Adipocyte (in vitro differentiated cells): Measurements from ENCODE around the gene GABRG3.

Experiments
- DNase-seq: peaks from one replicate; pipeline ENCODE4 v3.0.0-alpha.2; 2015; ENCODE audit warnings: low read depth
- H3K27me3 ChIP-seq: replicated peaks from 2 replicates; pipeline ENCODE4 v1.7.0; 2013; ENCODE audit warnings: mild to moderate bottlenecking, low read length, moderate library complexity; ENCODE audit not compliant: control insufficient read depth, insufficient read depth
- H3K36me3 ChIP-seq: 2 replicates; pipeline ENCODE4 v1.7.0; 2013; ENCODE audit warnings: low read length, mild to moderate bottlenecking, moderate library complexity; ENCODE audit not compliant: control insufficient read depth, insufficient read depth, severe bottlenecking
- H3K4me1 ChIP-seq: 2 replicates; pipeline ENCODE4 v1.7.0; 2013; ENCODE audit warnings: mild to moderate bottlenecking, low read length, moderate library complexity; ENCODE audit not compliant: control insufficient read depth, insufficient read depth
- H3K4me3 ChIP-seq: 2 replicates; pipeline ENCODE4 v1.7.0; 2013; ENCODE audit warnings: mild to moderate bottlenecking, low read length, moderate library complexity
- H3K9ac ChIP-seq: 2 replicates; pipeline ENCODE4 v1.7.0; 2013; ENCODE audit warnings: mild to moderate bottlenecking, low read length, moderate library complexity
- H3K9me3 ChIP-seq: 2 replicates; pipeline ENCODE4 v1.7.0; 2013; ENCODE audit warnings: mild to moderate bottlenecking, low read length, moderate library complexity; ENCODE audit not compliant: control insufficient read depth

GABRG3 gene

GRCh38 chr15:26970712-26971210 lies at the start of gene GABRG3:
Gene GABRG3 (plus strand): TSS chr15:26971181.
- peaks cover 30% of the 10 kb centered on the region for H3K27me3 ChIP-seq
- no peak within 1 kb of the TSS for H3K9ac ChIP-seq
- H3K4me1 ChIP-seq: no peaks in the 10 kb centered on the region
- H3K36me3 ChIP-seq: no peaks in the 10 kb centered on the region
- no peak for DNase-seq
- no peaks in the 10 kb centered on the region for H3K9me3 ChIP-seq
- H3K4me3 ChIP-seq: no peak within 1 kb of the TSS

GRCh38 chr15:26921433-26921832 lies 49.5 kb upstream of the GABRG3 start:
- no peak for DNase-seq
- H3K4me3 ChIP-seq: no peak overlapping the region
- no peaks in the 10 kb centered on the region for H3K4me1 ChIP-seq
- H3K27me3 ChIP-seq: no peaks in the 10 kb centered on the region
- H3K9me3 ChIP-seq: peaks cover 27% of the 10 kb centered on the region
- H3K9ac ChIP-seq: no peak overlapping the region
- H3K36me3 ChIP-seq: no peaks in the 10 kb centered on the region

- no peaks in the 10 kb centered on the region for H3K27me3 ChIP-seq
- no peak overlapping the region for H3K9ac ChIP-seq
- H3K4me1 ChIP-seq: no peaks in the 10 kb centered on the region
- H3K4me3 ChIP-seq: no peak overlapping the region
- no peak for DNase-seq
- no peaks in the 10 kb centered on the region for H3K9me3 ChIP-seq
- H3K36me3 ChIP-seq: no peaks in the 10 kb centered on the region
Measured at GRCh38 chr15:26926081-26926480, 44.9 kb upstream of the GABRG3 start.

GRCh38 chr15:26928051-26928450 lies 42.9 kb upstream of the GABRG3 start:
- H3K9ac ChIP-seq: no peak overlapping the region
- H3K4me3 ChIP-seq: no peak overlapping the region

GRCh38 chr15:26929588-26929987 lies 41.4 kb upstream of the GABRG3 start:
- H3K36me3 ChIP-seq: no peaks in the 10 kb centered on the region
- H3K9ac ChIP-seq: no peak overlapping the region
- no peaks in the 10 kb centered on the region for H3K4me1 ChIP-seq
- H3K27me3 ChIP-seq: no peaks in the 10 kb centered on the region
- no peak overlapping the region for H3K4me3 ChIP-seq
- H3K9me3 ChIP-seq: no peaks in the 10 kb centered on the region
- DNase-seq: no peak

More at GRCh38 chr15:26928051-26928450, 42.9 kb upstream of the GABRG3 start:
- DNase-seq: no peak
- H3K27me3 ChIP-seq: no peaks in the 10 kb centered on the region
- H3K4me1 ChIP-seq: no peaks in the 10 kb centered on the region
- H3K9me3 ChIP-seq: no peaks in the 10 kb centered on the region
- no peaks in the 10 kb centered on the region for H3K36me3 ChIP-seq

- no peaks in the 10 kb centered on the region for H3K9me3 ChIP-seq
- H3K9ac ChIP-seq: no peak overlapping the region
- no peak for DNase-seq
- no peak overlapping the region for H3K4me3 ChIP-seq
- no peaks in the 10 kb centered on the region for H3K4me1 ChIP-seq
- H3K27me3 ChIP-seq: no peaks in the 10 kb centered on the region
- H3K36me3 ChIP-seq: no peaks in the 10 kb centered on the region
Measured at GRCh38 chr15:26934848-26935247, 36.1 kb upstream of the GABRG3 start.

- Histone ChIP-seq H3K27me3 (no peaks in the 10 kb centered on the region), H3K4me1 (no peaks in the 10 kb centered on the region), H3K9me3 (no peaks in the 10 kb centered on the region), H3K36me3 (no peaks in the 10 kb centered on the region), H3K4me3 (no peak overlapping the region), H3K9ac (no peak overlapping the region)
- DNase-seq: no peak
Measured at GRCh38 chr15:26935322-26935721, 35.7 kb upstream of the GABRG3 start.

GRCh38 chr15:26936502-26936901 lies 34.5 kb upstream of the GABRG3 start:
- Histone ChIP-seq H3K4me3 (no peak overlapping the region), H3K9me3 (no peaks in the 10 kb centered on the region), H3K4me1 (no peaks in the 10 kb centered on the region), H3K27me3 (no peaks in the 10 kb centered on the region), H3K36me3 (no peaks in the 10 kb centered on the region), H3K9ac (no peak overlapping the region)
- no peak for DNase-seq

GRCh38 chr15:26937134-26937533 lies 33.8 kb upstream of the GABRG3 start:
- no peaks in the 10 kb centered on the region for H3K27me3 ChIP-seq
- H3K9me3 ChIP-seq: no peaks in the 10 kb centered on the region
- no peaks in the 10 kb centered on the region for H3K36me3 ChIP-seq
- no peaks in the 10 kb centered on the region for H3K4me1 ChIP-seq
- H3K9ac ChIP-seq: no peak overlapping the region
- DNase-seq: no peak
- H3K4me3 ChIP-seq: no peak overlapping the region

GRCh38 chr15:26939398-26939797 lies 31.6 kb upstream of the GABRG3 start:
- no peaks in the 10 kb centered on the region for H3K36me3 ChIP-seq
- no peaks in the 10 kb centered on the region for H3K4me1 ChIP-seq
- no peak for DNase-seq
- H3K9me3 ChIP-seq: no peaks in the 10 kb centered on the region
- H3K9ac ChIP-seq: no peak overlapping the region
- H3K4me3 ChIP-seq: no peak overlapping the region
- H3K27me3 ChIP-seq: no peaks in the 10 kb centered on the region

GRCh38 chr15:26941489-26941888 lies 29.5 kb upstream of the GABRG3 start:
- DNase-seq: no peak

GRCh38 chr15:26943866-26944265 lies 27.1 kb upstream of the GABRG3 start:
- no peak for DNase-seq
- H3K27me3 ChIP-seq: no peaks in the 10 kb centered on the region
- H3K9me3 ChIP-seq: no peaks in the 10 kb centered on the region
- no peak overlapping the region for H3K9ac ChIP-seq
- H3K36me3 ChIP-seq: no peaks in the 10 kb centered on the region
- H3K4me1 ChIP-seq: no peaks in the 10 kb centered on the region
- H3K4me3 ChIP-seq: no peak overlapping the region

More at GRCh38 chr15:26941489-26941888, 29.5 kb upstream of the GABRG3 start:
- H3K27me3 ChIP-seq: no peaks in the 10 kb centered on the region
- H3K9ac ChIP-seq: no peak overlapping the region
- H3K4me1 ChIP-seq: no peaks in the 10 kb centered on the region
- no peaks in the 10 kb centered on the region for H3K36me3 ChIP-seq
- H3K4me3 ChIP-seq: no peak overlapping the region
- no peaks in the 10 kb centered on the region for H3K9me3 ChIP-seq
